Melanocyte of skin (primary cell): ENCODE data around the gene OXCT1. TPM values are rescaled to one million over a fixed set of nuclear protein-coding genes. Genes with fewer than 3 reads are reported as not detected.

ENCODE experiments used
- total RNA-seq, 2 donors: library from RNA; depleted of rRNA; stranded (reverse); fragments of >200 nt; gene quantifications; 2 replicates each; pipeline ENCODE4 v1.2.3, GENCODE V29; 2012

OXCT1 gene
- 10 to 100 TPM; 23.1 to 38.3 TPM for total RNA-seq

DNA sequence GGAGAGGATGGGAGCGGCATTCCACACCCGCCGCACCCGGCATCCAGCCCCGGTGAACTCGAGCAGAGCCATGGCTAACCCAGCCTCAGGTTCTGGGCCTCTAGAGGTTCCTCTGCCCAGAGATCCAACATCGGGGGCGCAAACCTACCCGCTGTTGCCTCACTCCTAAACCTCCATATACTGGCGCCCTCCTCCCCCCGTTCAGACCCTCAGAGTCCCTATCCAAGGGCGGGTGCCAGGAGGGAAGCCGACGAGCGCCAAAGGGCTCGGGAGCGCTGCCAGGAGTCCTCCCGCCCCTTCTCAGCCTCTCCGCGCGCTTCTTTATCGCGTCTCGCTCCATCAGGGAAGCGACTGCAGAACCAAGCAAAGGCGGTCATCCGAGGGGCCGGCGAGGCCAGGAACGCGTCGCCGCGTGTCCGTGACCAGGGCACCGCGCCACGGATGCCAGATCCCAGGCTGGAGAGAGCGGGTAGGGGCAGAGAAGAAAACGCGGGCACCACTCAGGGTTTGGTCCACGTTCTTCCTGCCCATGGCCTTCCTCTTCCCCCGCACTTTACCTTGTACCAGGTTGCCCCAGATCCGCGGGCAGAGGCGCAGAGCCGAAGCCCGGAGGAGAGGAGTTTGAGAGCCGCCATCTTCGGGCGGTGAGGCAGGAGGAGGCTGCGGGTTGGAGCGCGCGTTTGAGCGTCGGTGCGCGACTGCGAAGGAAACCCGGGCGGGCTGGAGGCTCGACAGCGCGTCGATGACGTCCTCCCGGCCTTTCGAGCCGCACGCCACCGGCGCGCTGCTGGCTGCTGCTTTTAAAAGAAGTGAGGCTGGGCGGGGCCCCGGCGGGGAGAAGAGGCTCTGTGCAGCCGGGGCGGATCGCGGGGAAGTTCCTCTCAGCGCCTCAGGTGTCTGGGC, at the start of gene OXCT1:
Gene OXCT1 (minus strand): TSS at position 702 of the 903 bp plus-strand sequence. CDS start 67 bp downstream, at position 635.

DNA sequence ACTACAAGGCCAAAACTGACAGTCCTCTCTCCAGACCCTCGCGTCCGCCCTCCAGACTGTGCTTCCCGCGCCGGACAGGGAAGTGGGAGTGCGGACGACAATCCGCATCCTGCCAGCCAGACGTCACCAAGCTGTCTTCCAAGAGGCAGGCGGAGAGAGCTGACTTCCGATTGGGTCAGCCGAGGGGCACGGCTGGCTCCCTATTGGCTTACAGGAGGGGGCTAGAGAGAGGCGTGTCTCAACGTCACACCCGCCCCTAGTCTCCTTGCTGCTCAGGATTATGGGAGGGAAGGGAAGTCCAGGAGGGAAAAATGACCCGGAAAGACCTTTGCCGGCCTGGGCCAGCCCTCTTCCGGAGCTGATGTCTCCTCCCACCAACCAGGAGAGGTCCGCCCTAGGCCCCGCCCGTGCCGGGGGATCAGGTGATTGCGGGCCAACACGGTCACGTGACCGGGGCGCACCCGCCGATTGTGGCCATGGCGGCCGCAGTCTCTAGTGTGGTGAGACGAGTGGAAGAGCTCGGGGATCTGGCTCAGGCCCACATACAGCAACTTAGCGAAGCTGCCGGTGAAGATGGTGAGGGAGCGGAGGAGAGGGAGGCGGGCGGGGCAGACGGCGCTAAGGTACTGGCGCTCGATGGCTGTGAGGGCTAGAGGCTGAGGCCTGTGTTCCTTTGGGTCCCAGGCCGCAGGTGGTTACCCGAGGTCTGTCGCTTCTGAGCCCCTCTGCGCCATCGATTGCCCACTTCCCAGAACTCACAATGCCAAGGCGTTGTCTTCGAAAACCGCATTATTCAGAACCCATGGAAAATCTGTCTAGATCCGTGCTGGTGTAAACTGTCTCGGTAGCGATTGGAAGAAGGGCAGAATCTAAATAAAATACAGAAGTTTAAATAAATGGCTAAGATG, 33.9 kb upstream of the OXCT1 start, which contains the start of gene RIMOC1:
Gene RIMOC1 (plus strand): TSS at position 453 of the 908 bp plus-strand sequence. CDS start 24 bp downstream, at position 477.

Other genes with a start within 250 kb of the OXCT1 start
- gene RIMOC1, start 33.9 kb upstream of the OXCT1 start, total RNA-seq, result 10 to 100 TPM; 29.9 to 36.0 TPM
- 1 to 10 TPM; 6.7 to 10.0 TPM for gene FBXO4, start 54.9 kb upstream of the OXCT1 start, total RNA-seq